Hepatocyte (in vitro differentiated cells): ENCODE results near the gene EXOC4.

Experiments used
- CTCF ChIP-seq: fragments of 200-600 bp; sonication (generic); IDR thresholded peaks from 2 replicates; pipeline ENCODE4 v1.5.1; 2016; ENCODE audit warnings: antibody characterized with exemption, mild to moderate bottlenecking; ENCODE audit not compliant: poor library complexity
- EZH2 ChIP-seq: fragments of 200-600 bp; sonication (generic); IDR thresholded peaks from 2 replicates; pipeline ENCODE4 v1.6.1; 2016; ENCODE audit warnings: antibody characterized with exemption, mild to moderate bottlenecking, borderline replicate concordance
- EZH2phosphoT487 ChIP-seq: fragments of 200-600 bp; sonication (generic); IDR thresholded peaks from one replicate; pipeline ENCODE4 v1.6.1; 2018; ENCODE audit warnings: antibody characterized with exemption, mild to moderate bottlenecking, low read depth, moderate library complexity; ENCODE audit not compliant: unreplicated experiment, severe bottlenecking

DNA sequence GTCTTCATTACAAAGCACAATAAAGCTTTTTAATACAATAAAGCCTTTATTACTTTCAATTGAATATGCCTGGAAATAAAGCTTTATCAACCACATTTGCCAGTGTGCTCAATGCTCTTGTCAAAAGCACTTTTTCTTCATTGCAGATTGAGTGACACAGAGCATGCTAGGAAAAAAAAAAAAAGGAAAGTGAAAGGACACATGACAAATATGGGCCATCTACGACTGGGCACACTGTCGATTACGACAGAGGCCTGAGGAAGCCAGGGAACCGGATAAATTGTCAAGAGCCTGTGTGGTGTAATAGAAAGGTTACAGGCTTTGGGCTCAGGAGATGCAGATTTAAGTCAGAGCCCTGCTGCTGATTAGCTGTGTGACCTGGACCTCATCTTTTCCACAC is 789.4 kb downstream of the EXOC4 start:
- TF ChIP-seq CTCF (no peak), EZH2phosphoT487 (no peak), EZH2 (no peak)
